Measurements from ENCODE around the gene KDM4C. TPM values are rescaled to one million over a fixed set of nuclear protein-coding genes. Genes with fewer than 3 reads are reported as not detected.

The KDM4C gene
- total and polyA plus RNA-seq, 2 of the 8 experiments (the other 6 are each of a cell fraction or from before 2014, with no cell fraction given): 13.0 to 26.1 TPM

GRCh38 chr9:7086389-7086788, 328.6 kb downstream of the KDM4C start:
- no peak overlapping the region for H3K4me3 ChIP-seq (ENCODE audit: extremely low read depth in 1 of 4, insufficient read depth in 2 of 4, low read depth in 3 of 4, low read length in 4 of 4)
- H4K20me1 ChIP-seq (replicated peaks in 1 of 2; ENCODE audit: control insufficient read depth in 1 of 2, insufficient read depth in 2 of 2, low read length in 2 of 2): no peaks in the 10 kb centered on the region
- H3K79me2 ChIP-seq (ENCODE audit: control insufficient read depth in 1 of 2, insufficient read depth in 2 of 2, low read length in 2 of 2): no peaks in the 10 kb centered on the region
- H3K23ac ChIP-seq (ENCODE audit: insufficient read length): no peak overlapping the region
- H3K14ac ChIP-seq (ENCODE audit: insufficient read length): no peak overlapping the region
- H3K56ac ChIP-seq (replicated peaks; ENCODE audit: insufficient read length, low read depth, low read length): no peak overlapping the region
- no peaks in the 10 kb centered on the region for H3K79me1 ChIP-seq (ENCODE audit: low read depth, low read length)
- H3K9me3 ChIP-seq (ENCODE audit: insufficient read depth in 2 of 2, low read depth in 1 of 2, low read length in 1 of 2): no peaks in the 10 kb centered on the region
- H2BK12ac ChIP-seq (ENCODE audit: low read depth, low read length): no peak overlapping the region
- H3K4me2 ChIP-seq (ENCODE audit: insufficient read depth in 1 of 2, low read depth in 2 of 2, low read length in 2 of 2): no peak overlapping the region
- H4K8ac ChIP-seq (ENCODE audit: extremely low read depth, insufficient read depth, low read length): no peak overlapping the region
- no peak for DNase-seq (ENCODE audit: low read depth in 1 of 2, low spot score in 2 of 2)
- FAIRE-seq: no peak
- no peak overlapping the region for H2BK20ac ChIP-seq (ENCODE audit: low read length)
- no peak overlapping the region for H2BK120ac ChIP-seq (replicated peaks; ENCODE audit: low read depth, low read length)
- no peak overlapping the region for H4K5ac ChIP-seq (ENCODE audit: insufficient read length, low read depth, low read length)
- no peak overlapping the region for H4K91ac ChIP-seq (replicated peaks; ENCODE audit: insufficient read length, low read length)
- WGBS, 2 experiments (ENCODE audit: extremely low coverage in 1 of 2, insufficient coverage in 1 of 2, insufficient read length in 1 of 2, insufficient replicate concordance in 2 of 2, low coverage in 1 of 2, low lambda C conversion rate in 2 of 2, missing lambda C conversion rate in 1 of 2): 92% methylated on average over 3 of the region's 3 CpGs; no CpG with 5 or more reads in 1 of the 2 experiments
- H3K27me3 ChIP-seq (replicated peaks in 1 of 4; ENCODE audit: control insufficient read depth in 3 of 4, extremely low read depth in 1 of 4, insufficient read depth in 3 of 4, low read length in 3 of 4): no peaks in the 10 kb centered on the region
- H3K18ac ChIP-seq (ENCODE audit: extremely low read depth, low read length): no peak overlapping the region
- H3K4me1 ChIP-seq (replicated peaks in 1 of 4; ENCODE audit: control insufficient read depth in 3 of 4, insufficient read depth in 4 of 4, low read length in 3 of 4): no peaks in the 10 kb centered on the region
- H2AFZ ChIP-seq (ENCODE audit: low read length): no peak overlapping the region
- no peak overlapping the region for H2BK15ac ChIP-seq (ENCODE audit: low read length)
- no peak overlapping the region for H2BK5ac ChIP-seq (ENCODE audit: low read depth, low read length)
- ChIA-PET POLR2A (ENCODE audit: partially characterized antibody) (no interaction called here), CTCF (ENCODE audit: partially characterized antibody) (interaction anchor here (0.6 to 1.5 kb wide), 3 partner anchors 18 to 1794 kb away, joined by 3 to 4 read pairs (median 3); no protein-coding TSS in a partner anchor)
- H3K4ac ChIP-seq (replicated peaks; ENCODE audit: insufficient read length, low read depth, low read length): no peak overlapping the region
- H3K27ac ChIP-seq (ENCODE audit: low read depth, low read length): no peak overlapping the region
- H3K36me3 ChIP-seq (ENCODE audit: control insufficient read depth in 2 of 4, insufficient read depth in 4 of 4, low read length in 3 of 4): no peaks in the 10 kb centered on the region
- H3K9ac ChIP-seq (replicated peaks in 1 of 4; ENCODE audit: extremely low read depth in 1 of 4, low read depth in 3 of 4, low read length in 3 of 4): no peak overlapping the region
- H2AK5ac ChIP-seq (ENCODE audit: low read depth, low read length): no peak overlapping the region
- no peaks in the 10 kb centered on the region; the same call in 1 of the 2 replicates for H3K23me2 ChIP-seq (ENCODE audit: low read depth, low read length)
- TF ChIP-seq BACH1 (IDR thresholded peaks at IDR 0.05; ENCODE audit: low read length) (no peak), TBP (IDR thresholded peaks at IDR 0.05; ENCODE audit: low read depth, low read length) (no peak), EP300 (IDR thresholded peaks at IDR 0.05; ENCODE audit: borderline replicate concordance in 1 of 2, low read depth in 2 of 2, low read length in 2 of 2) (no peak), RXRA (IDR thresholded peaks at IDR 0.05; ENCODE audit: insufficient read depth, low read depth, low read length) (no peak), KDM4A (IDR thresholded peaks at IDR 0.05; ENCODE audit: low read depth, low read length, severe bottlenecking) (no peak), EGR1 (IDR thresholded peaks at IDR 0.05; ENCODE audit: borderline replicate concordance, low read depth, low read length) (no peak), EZH2 (IDR thresholded peaks at IDR 0.05; ENCODE audit: low read depth, low read length, severe bottlenecking) (no peak), TAF1 (IDR thresholded peaks at IDR 0.05; ENCODE audit: low read depth, low read length) (no peak)
- TF ChIP-seq, protein P1, sequence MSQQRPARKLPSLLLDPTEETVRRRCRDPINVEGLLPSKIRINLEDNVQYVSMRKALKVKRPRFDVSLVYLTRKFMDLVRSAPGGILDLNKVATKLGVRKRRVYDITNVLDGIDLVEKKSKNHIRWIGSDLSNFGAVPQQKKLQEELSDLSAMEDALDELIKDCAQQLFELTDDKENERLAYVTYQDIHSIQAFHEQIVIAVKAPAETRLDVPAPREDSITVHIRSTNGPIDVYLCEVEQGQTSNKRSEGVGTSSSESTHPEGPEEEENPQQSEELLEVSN (IDR thresholded peaks at IDR 0.05): no peak

Data from H1 (cell line).